ENCODE results near the gene GPX4.

DNA sequence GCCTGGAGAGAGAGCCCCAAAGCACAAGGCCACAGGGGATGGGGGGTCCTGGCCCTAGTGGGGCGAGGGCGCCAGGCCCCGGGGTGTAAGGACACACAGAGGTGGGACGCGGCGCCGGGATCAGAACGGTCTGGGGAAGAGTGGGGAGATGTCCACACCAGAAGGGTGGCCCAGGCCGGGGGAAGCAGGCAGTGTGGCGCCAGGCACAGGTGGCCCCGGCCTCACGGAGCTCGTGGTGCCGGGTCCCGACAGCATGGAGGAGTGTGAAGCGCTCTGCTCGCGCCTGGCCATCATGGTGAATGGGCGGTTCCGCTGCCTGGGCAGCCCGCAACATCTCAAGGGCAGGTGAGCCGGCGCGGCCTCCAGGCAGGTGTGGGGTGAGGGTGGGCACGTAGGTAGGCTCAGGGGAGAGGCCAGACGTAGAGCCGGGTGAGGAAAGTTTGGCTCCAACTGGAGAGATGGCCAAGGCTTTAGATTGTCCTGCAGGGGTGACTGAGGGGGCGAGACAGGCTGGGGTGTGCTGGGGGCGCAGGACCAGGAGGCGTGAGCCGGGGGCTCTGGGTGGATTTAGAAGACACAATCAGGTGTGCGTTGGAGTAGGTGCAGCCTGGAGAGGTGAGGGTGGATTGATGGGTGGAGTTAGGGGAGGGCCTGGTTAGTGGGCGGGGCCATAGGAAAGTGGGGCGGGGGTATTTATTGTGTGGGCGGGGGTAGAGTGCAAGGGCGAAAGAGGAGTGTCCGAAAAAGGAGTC is 39.7 kb upstream of the GPX4 start:
- TF ChIP-seq POLR2AphosphoS5 (IDR thresholded peaks at IDR 0.05; ENCODE audit: low read depth, low read length) = no peak
- no peak for TF ChIP-seq TAF1 (IDR thresholded peaks at IDR 0.05; ENCODE audit: borderline replicate concordance, insufficient read depth, low read length)
- TF ChIP-seq, protein P1, sequence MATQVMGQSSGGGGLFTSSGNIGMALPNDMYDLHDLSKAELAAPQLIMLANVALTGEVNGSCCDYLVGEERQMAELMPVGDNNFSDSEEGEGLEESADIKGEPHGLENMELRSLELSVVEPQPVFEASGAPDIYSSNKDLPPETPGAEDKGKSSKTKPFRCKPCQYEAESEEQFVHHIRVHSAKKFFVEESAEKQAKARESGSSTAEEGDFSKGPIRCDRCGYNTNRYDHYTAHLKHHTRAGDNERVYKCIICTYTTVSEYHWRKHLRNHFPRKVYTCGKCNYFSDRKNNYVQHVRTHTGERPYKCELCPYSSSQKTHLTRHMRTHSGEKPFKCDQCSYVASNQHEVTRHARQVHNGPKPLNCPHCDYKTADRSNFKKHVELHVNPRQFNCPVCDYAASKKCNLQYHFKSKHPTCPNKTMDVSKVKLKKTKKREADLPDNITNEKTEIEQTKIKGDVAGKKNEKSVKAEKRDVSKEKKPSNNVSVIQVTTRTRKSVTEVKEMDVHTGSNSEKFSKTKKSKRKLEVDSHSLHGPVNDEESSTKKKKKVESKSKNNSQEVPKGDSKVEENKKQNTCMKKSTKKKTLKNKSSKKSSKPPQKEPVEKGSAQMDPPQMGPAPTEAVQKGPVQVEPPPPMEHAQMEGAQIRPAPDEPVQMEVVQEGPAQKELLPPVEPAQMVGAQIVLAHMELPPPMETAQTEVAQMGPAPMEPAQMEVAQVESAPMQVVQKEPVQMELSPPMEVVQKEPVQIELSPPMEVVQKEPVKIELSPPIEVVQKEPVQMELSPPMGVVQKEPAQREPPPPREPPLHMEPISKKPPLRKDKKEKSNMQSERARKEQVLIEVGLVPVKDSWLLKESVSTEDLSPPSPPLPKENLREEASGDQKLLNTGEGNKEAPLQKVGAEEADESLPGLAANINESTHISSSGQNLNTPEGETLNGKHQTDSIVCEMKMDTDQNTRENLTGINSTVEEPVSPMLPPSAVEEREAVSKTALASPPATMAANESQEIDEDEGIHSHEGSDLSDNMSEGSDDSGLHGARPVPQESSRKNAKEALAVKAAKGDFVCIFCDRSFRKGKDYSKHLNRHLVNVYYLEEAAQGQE (IDR thresholded peaks at IDR 0.05; ENCODE audit: insufficient read depth in 1 of 2, low read depth in 2 of 2, low read length in 2 of 2) = no peak
- TF ChIP-seq SIN3A (IDR thresholded peaks at IDR 0.05; ENCODE audit: borderline replicate concordance, insufficient read depth, low read length) = no peak
